Sigmoid colon (tissue), 7 donors: ENCODE measurements around the gene PPFIBP1. TPM values are rescaled to one million over a fixed set of nuclear protein-coding genes. Genes with fewer than 3 reads are reported as not detected.

Source experiments
- DNase-seq: peaks from one replicate; pipeline ENCODE4 v3.0.0-alpha.2; 2019
- H3K27ac ChIP-seq, 4 donors: fragments of 200-600 bp; sonication (generic); one replicate each; pipeline ENCODE4 v1.5.1; 2016 to 2019; ENCODE audit warnings: mild to moderate bottlenecking in 1 of 4
- H3K27me3 ChIP-seq, 3 donors: fragments of 200-600 bp; sonication (generic); one replicate each; pipeline ENCODE4 v1.5.1; 2019; ENCODE audit warnings: mild to moderate bottlenecking in 1 of 3
- H3K36me3 ChIP-seq, 4 donors: fragments of 200-600 bp; sonication (generic); one replicate each; pipeline ENCODE4 v1.5.1; 2016 to 2019
- H3K4me1 ChIP-seq, 4 donors: fragments of 200-600 bp; sonication (generic); one replicate each; pipeline ENCODE4 v1.5.1; 2017 to 2019
- H3K4me3 ChIP-seq, 4 donors: fragments of 200-600 bp; sonication (generic); one replicate each; pipeline ENCODE4 v1.5.1; 2017 to 2019; ENCODE audit warnings: mild to moderate bottlenecking in 2 of 4, moderate library complexity in 1 of 4
- H3K9me3 ChIP-seq, 4 donors: fragments of 200-600 bp in 3 of 4; sonication (generic) in 3 of 4; one replicate each; pipeline versions ENCODE4 v1.5.1 to v1.6.1; 2013 to 2019
- CTCF ChIP-seq, 4 experiments: fragments of 450-650 bp in 3 of 4; fragments of 200-600 bp in 1 of 4; IDR thresholded peaks; one replicate each; pipeline ENCODE4 v1.5.1; 2016 to 2019; ENCODE audit warnings: antibody characterized with exemption in 4 of 4, mild to moderate bottlenecking in 3 of 4, moderate library complexity in 2 of 4
- EP300 ChIP-seq, 4 donors: sonication (generic); formaldehyde crosslinking; IDR thresholded peaks; one replicate each; pipeline ENCODE4 v1.6.1; 2017; ENCODE audit warnings: antibody characterized with exemption in 4 of 4
- POLR2A ChIP-seq, 2 donors: fragments of 450-650 bp; IDR thresholded peaks; one replicate each; pipeline ENCODE4 v1.6.1; 2016; ENCODE audit warnings: antibody characterized with exemption in 2 of 2, mild to moderate bottlenecking in 2 of 2, moderate library complexity in 2 of 2
- POLR2AphosphoS5 ChIP-seq, 4 donors: sonication (generic); formaldehyde crosslinking; IDR thresholded peaks; one replicate each; pipeline ENCODE4 v1.6.1; 2017; ENCODE audit warnings: antibody characterized with exemption in 4 of 4
- WGBS, 2 donors: extraction: QIAGEN DNeasy Blood & Tissue Kit; methylation state at CpG; one replicate each; pipeline ENCODE4 v1.1.7; 2013; 5-methylcytosine and 5-hydroxymethylcytosine counted together
- intact Hi-C: fragments of 100-400 bp; cut with DNase I; formaldehyde crosslinking; loops from one replicate; pipeline ENCODE4 v1.15.1; 2023
- polyA plus RNA-seq, 3 donors: library from polyadenylated mRNA; stranded (reverse); fragments of 200-250 nt; gene quantifications; one replicate each; pipeline ENCODE4 v1.2.3, GENCODE V29; 2013
- total RNA-seq, 4 donors: library from RNA; depleted of rRNA; stranded (reverse); fragments of >200 nt; gene quantifications; one replicate each; pipeline ENCODE4 v1.1.0, GENCODE V29; 2016
- donor health status: healthy with polysubstance abuse.
- donor health status: Bipolar disorder and iron deficiency.
- donor health status: healthy.

PPFIBP1 gene
- total and polyA plus RNA-seq, 7 donors = 5.5 to 101 (median 65.3) TPM

DNA sequence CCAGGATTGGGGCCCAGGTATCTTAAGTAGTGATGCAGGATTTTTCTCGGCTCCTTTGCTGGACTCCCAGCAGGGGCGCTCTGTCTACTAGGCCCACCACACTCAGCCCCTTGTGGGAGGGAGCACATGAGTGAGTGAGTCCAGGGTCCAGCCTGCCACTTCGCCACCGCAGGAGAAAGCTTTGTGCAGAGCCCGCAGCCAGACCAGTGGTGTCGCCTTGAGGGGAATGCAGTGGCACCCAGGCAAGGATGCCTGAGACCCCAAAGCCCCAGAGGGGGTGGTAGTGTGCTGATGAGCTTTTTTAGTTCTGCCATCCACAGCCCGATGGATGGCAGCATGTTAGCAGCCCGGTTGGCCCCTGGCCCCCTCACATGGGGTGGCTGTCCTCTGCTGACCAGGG, 181.3 kb downstream of the PPFIBP1 start:
- intact Hi-C loops = no loop called here
- DNase-seq = no peak
- no peak overlapping the region for H3K27ac ChIP-seq
- 92 to 94% methylated on average over 8 of the region's 8 CpGs for WGBS, 2 donors
- H3K9me3 ChIP-seq = no peaks in the 10 kb centered on the region
- peaks cover 0 to 5% (median 2%) of the 10 kb centered on the region in 4 donors for H3K4me1 ChIP-seq
- H3K27me3 ChIP-seq = no peaks in the 10 kb centered on the region
- H3K4me3 ChIP-seq = no peak overlapping the region
- H3K36me3 ChIP-seq = no peaks in the 10 kb centered on the region
- TF ChIP-seq CTCF (IDR thresholded peaks at IDR 0.05) = no peak
- TF ChIP-seq POLR2AphosphoS5 (IDR thresholded peaks at IDR 0.05) = no peak
- TF ChIP-seq POLR2A (IDR thresholded peaks at IDR 0.05) = no peak
- no peak for TF ChIP-seq EP300 (IDR thresholded peaks at IDR 0.05)

- TF ChIP-seq POLR2A (IDR thresholded peaks at IDR 0.05) = no peak
- no peak for TF ChIP-seq CTCF (IDR thresholded peaks at IDR 0.05)
- TF ChIP-seq EP300 (IDR thresholded peaks at IDR 0.05) = no peak
- TF ChIP-seq POLR2AphosphoS5 (IDR thresholded peaks at IDR 0.05) = no peak
- H3K4me1 ChIP-seq = peaks cover 0 to 16% (median 12%) of the 10 kb centered on the region in 4 donors
- no peaks in the 10 kb centered on the region for H3K36me3 ChIP-seq
- WGBS, 2 donors = 94 to 96% methylated on average over 2 of the region's 2 CpGs
- H3K9me3 ChIP-seq = no peaks in the 10 kb centered on the region
- intact Hi-C loops = no loop called here
- H3K4me3 ChIP-seq = no peak overlapping the region
- H3K27me3 ChIP-seq = no peaks in the 10 kb centered on the region
- no peak overlapping the region for H3K27ac ChIP-seq
- no peak for DNase-seq
These were observed 183.2 kb downstream of the PPFIBP1 start for GRCh38 chr12:27707216-27707615.

DNA sequence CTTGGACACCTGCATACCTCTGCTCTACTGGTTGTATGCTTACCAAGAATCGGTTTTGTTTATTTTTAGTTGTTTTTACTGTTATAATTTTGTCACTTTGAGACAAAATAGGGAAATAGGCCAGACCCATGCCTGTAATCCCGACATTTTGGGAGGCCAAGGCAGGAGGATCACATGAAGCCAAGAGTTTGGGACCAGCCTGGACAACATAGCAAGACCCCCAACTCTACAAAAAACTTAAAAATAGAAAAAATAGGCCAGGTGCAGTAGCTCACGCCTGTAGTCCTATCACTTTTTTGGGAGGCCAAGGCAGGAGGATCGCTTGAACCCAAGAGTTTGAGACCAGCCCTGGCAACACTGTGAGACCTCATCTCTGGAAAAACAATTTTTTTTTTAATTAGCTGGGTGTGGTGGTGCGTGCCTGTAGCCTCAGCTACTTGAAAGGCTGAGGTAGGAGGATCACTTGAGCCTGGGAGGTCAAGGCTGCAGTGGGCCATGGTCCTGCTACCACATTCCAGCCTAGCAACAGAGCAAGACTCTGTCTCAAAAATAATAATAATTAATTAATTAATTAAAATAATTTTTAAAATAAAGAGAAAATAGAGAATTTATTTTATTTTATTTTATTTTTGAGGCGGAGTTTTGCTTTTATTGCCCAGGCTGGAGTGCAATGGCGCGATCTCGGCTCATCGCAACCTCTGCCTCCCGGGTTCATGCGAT, 185.4 kb downstream of the PPFIBP1 start:
- DNase-seq = no peak
- H3K4me3 ChIP-seq = peak overlapping the region; percentile 75 to 96 (median 91)
- H3K4me1 ChIP-seq = peaks cover 0 to 30% (median 21%) of the 10 kb centered on the region in 4 donors
- H3K36me3 ChIP-seq = no peaks in the 10 kb centered on the region
- no peaks in the 10 kb centered on the region for H3K27me3 ChIP-seq
- WGBS, 2 donors = 40 to 75% methylated on average over 12 of the region's 12 CpGs
- intact Hi-C loops = no loop called here
- H3K9me3 ChIP-seq = no peaks in the 10 kb centered on the region
- TF ChIP-seq CTCF (IDR thresholded peaks at IDR 0.05) (no peak), EP300 (IDR thresholded peaks at IDR 0.05) (no peak), POLR2AphosphoS5 (IDR thresholded peaks at IDR 0.05) (no peak), POLR2A (IDR thresholded peaks at IDR 0.05) (no peak)
- peak overlapping the region; percentile 83 to 87 (median 86) for H3K27ac ChIP-seq

GRCh38 chr12:27709932-27710591, 186.1 kb downstream of the PPFIBP1 start:
- H3K27me3 ChIP-seq = no peaks in the 10 kb centered on the region
- intact Hi-C loops = no loop called here
- TF ChIP-seq POLR2AphosphoS5 (IDR thresholded peaks at IDR 0.05) = no peak
- TF ChIP-seq EP300 (IDR thresholded peaks at IDR 0.05) = no peak
- no peak for TF ChIP-seq CTCF (IDR thresholded peaks at IDR 0.05)
- TF ChIP-seq POLR2A (IDR thresholded peaks at IDR 0.05) = no peak
- H3K9me3 ChIP-seq = no peaks in the 10 kb centered on the region
- no peak for DNase-seq
- 3 to 16% methylated on average over 24 of the region's 24 CpGs for WGBS, 2 donors
- H3K36me3 ChIP-seq = peaks cover 0 to under 1% (median 0%) of the 10 kb centered on the region in 4 donors
- peak overlapping the region; percentile 83 to 87 (median 86) for H3K27ac ChIP-seq
- peaks cover 0 to 30% (median 21%) of the 10 kb centered on the region in 4 donors for H3K4me1 ChIP-seq
- H3K4me3 ChIP-seq = peak overlapping the region; percentile 75 to 96 (median 91)
